WTC11 (cell line): ENCODE results near the gene COL6A3. TPM values are rescaled to one million over a fixed set of nuclear protein-coding genes. Genes with fewer than 3 reads are reported as not detected.

Source experiments
- ATAC-seq: fragments of 200-7000 bp; cut with Tn5 transposase; 2 replicates; pipeline ENCODE4 v1.10.0; 2021; ENCODE audit warnings: mild to moderate bottlenecking, moderate library complexity
- CTCF ChIA-PET: fragments of 300-600 bp; sonication (Branson Sonifier 250); formaldehyde crosslinking; loops from one replicate; lab custom pipeline; 2021; ENCODE audit warnings: antibody characterized with exemption; lab: Charles Lee
- POLR2A ChIA-PET: fragments of 350-600 bp; sonication (Branson Sonifier 250); formaldehyde crosslinking; loops from one replicate; lab custom pipeline; 2021; ENCODE audit warnings: antibody characterized with exemption; lab: Charles Lee
- DNase-seq: peaks from one replicate; pipeline ENCODE4 v3.0.0; 2021; ENCODE audit warnings: low spot score
- H3K27ac Mint-ChIP-seq: 2 replicates; pipeline ENCODE4 v1.8.0; 2021; ENCODE audit warnings: mixed read lengths
- H3K27me3 Mint-ChIP-seq: 2 replicates; pipeline ENCODE4 v1.8.0; 2021; ENCODE audit warnings: low read depth, mild to moderate bottlenecking, moderate library complexity, mixed read lengths
- H3K36me3 Mint-ChIP-seq: 2 replicates; pipeline ENCODE4 v1.8.0; 2021; ENCODE audit warnings: mixed read lengths
- H3K4me1 Mint-ChIP-seq: 2 replicates; pipeline ENCODE4 v1.8.0; 2022; ENCODE audit warnings: mixed read lengths
- H3K4me3 Mint-ChIP-seq: 2 replicates; pipeline ENCODE4 v1.8.0; 2021; ENCODE audit warnings: mild to moderate bottlenecking, moderate library complexity, mixed read lengths
- H3K9me3 Mint-ChIP-seq: 2 replicates; pipeline ENCODE4 v1.8.0; 2021; ENCODE audit warnings: mixed read lengths
- CREM ChIP-seq: sonication (generic); formaldehyde crosslinking; IDR thresholded peaks from 2 replicates; pipeline ENCODE4 v1.8.1; 2022; ENCODE audit warnings: mild to moderate bottlenecking, missing genetic modification reagents, moderate library complexity
- EMX1 ChIP-seq: fragments of 250-450 bp; sonication (Bioruptor Pico); IDR thresholded peaks from 2 replicates; pipeline ENCODE4 v1.8.0; 2021; ENCODE audit warnings: mild to moderate bottlenecking
- FOXJ3 ChIP-seq: sonication (generic); formaldehyde crosslinking; IDR thresholded peaks from 2 replicates; pipeline ENCODE4 v1.9.0; 2021; ENCODE audit warnings: missing genetic modification reagents, mild to moderate bottlenecking, borderline replicate concordance
- FOXK1 ChIP-seq: sonication (generic); formaldehyde crosslinking; IDR thresholded peaks from 2 replicates; pipeline ENCODE4 v1.8.0; 2022; ENCODE audit warnings: mild to moderate bottlenecking, moderate library complexity, missing genetic modification reagents
- GTF2I ChIP-seq: fragments of 250-450 bp; sonication (Bioruptor Pico); conservative IDR thresholded peaks from 2 replicates; pipeline ENCODE4 v1.4.0; 2021; ENCODE audit warnings: mild to moderate bottlenecking
- IRF2 ChIP-seq: sonication (generic); formaldehyde crosslinking; IDR thresholded peaks from 2 replicates; pipeline ENCODE4 v1.8.0; 2022; ENCODE audit warnings: low read depth, missing genetic modification reagents, borderline replicate concordance
- JUN ChIP-seq: sonication (generic); formaldehyde crosslinking; IDR thresholded peaks from 2 replicates; pipeline ENCODE4 v1.8.0; 2023; ENCODE audit warnings: mild to moderate bottlenecking, missing genetic modification reagents
- NFATC4 ChIP-seq: fragments of 250-450 bp; sonication (Bioruptor Pico); IDR thresholded peaks from 2 replicates; pipeline ENCODE4 v1.9.0; 2021; ENCODE audit warnings: mild to moderate bottlenecking
- NR1H2 ChIP-seq: sonication (generic); formaldehyde crosslinking; IDR thresholded peaks from 2 replicates; pipeline ENCODE4 v1.9.0; 2021; ENCODE audit warnings: mild to moderate bottlenecking, moderate library complexity, missing genetic modification reagents
- PRRX2 ChIP-seq: fragments of 250-450 bp; sonication (Bioruptor Pico); IDR thresholded peaks from 2 replicates; pipeline ENCODE4 v1.8.0; 2021; ENCODE audit warnings: mild to moderate bottlenecking
- TP53 ChIP-seq: sonication (generic); formaldehyde crosslinking; IDR thresholded peaks from 2 replicates; pipeline ENCODE4 v1.8.1; 2023; ENCODE audit warnings: mild to moderate bottlenecking, missing genetic modification reagents
- ZNF121 ChIP-seq: sonication (generic); formaldehyde crosslinking; IDR thresholded peaks from 2 replicates; pipeline ENCODE4 v1.8.0; 2023; ENCODE audit warnings: missing genetic modification reagents
- ZNF416 ChIP-seq: fragments of 250-450 bp; sonication (Bioruptor Pico); IDR thresholded peaks from 2 replicates; pipeline ENCODE4 v1.9.0; 2021; ENCODE audit warnings: mild to moderate bottlenecking, inconsistent platforms
- ZNF423 ChIP-seq: fragments of 250-450 bp; sonication (Bioruptor Pico); IDR thresholded peaks from 2 replicates; pipeline ENCODE4 v2.1.2; 2022; ENCODE audit warnings: mild to moderate bottlenecking, moderate library complexity
- ZNF425 ChIP-seq: fragments of 250-450 bp; sonication (Bioruptor Pico); conservative IDR thresholded peaks from 2 replicates; pipeline ENCODE4 v1.9.0; 2021; ENCODE audit warnings: mild to moderate bottlenecking
- total RNA-seq: library from RNA; stranded (reverse); gene quantifications from 3 replicates; pipeline ENCODE4 v1.2.3, GENCODE V29; 2021
- TF ChIP-seq, protein P1 (sequence below): fragments of 250-450 bp; sonication (Bioruptor Pico); IDR thresholded peaks from 2 replicates; pipeline ENCODE4 v1.9.0; 2021; ENCODE audit warnings: moderate library complexity, mild to moderate bottlenecking, inconsistent platforms, borderline replicate concordance
- TF ChIP-seq, protein P2 (sequence below): sonication (generic); formaldehyde crosslinking; IDR thresholded peaks from 2 replicates; pipeline ENCODE4 v1.8.1; 2023; ENCODE audit warnings: mild to moderate bottlenecking, missing genetic modification reagents
- TF ChIP-seq, protein P3 (sequence below): fragments of 250-450 bp; sonication (Bioruptor Pico); IDR thresholded peaks from 2 replicates; pipeline ENCODE4 v1.9.0; 2021; ENCODE audit warnings: mild to moderate bottlenecking

The COL6A3 gene
- total RNA-seq, 1 experiment from 2014 or later: 2.6 TPM

GRCh38 chr2:237297421-237298150 is 116.4 kb downstream of the COL6A3 start:
- H3K4me3 Mint-ChIP-seq: no peak overlapping the region
- H3K9me3 Mint-ChIP-seq: peaks cover 27% of the 10 kb centered on the region
- H3K27ac Mint-ChIP-seq: no peak overlapping the region
- DNase-seq (no peak), ATAC-seq (no peak)
- TF ChIP-seq NFATC4 (CRISPR knock-in tag) (no peak), NR1H2 (CRISPR knock-in tag) (no peak), CREM (CRISPR knock-in tag) (no peak), ZNF121 (no peak), IRF2 (CRISPR knock-in tag) (no peak), GTF2I (no peak), EMX1 (CRISPR knock-in tag) (no peak)
- TF ChIP-seq, protein P1, sequence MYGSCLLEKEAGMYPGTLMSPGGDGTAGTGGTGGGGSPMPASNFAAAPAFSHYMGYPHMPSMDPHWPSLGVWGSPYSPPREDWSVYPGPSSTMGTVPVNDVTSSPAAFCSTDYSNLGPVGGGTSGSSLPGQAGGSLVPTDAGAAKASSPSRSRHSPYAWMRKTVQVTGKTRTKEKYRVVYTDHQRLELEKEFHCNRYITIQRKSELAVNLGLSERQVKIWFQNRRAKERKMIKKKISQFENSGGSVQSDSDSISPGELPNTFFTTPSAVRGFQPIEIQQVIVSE (CRISPR knock-in tag): no peak
- TF ChIP-seq, protein P2, sequence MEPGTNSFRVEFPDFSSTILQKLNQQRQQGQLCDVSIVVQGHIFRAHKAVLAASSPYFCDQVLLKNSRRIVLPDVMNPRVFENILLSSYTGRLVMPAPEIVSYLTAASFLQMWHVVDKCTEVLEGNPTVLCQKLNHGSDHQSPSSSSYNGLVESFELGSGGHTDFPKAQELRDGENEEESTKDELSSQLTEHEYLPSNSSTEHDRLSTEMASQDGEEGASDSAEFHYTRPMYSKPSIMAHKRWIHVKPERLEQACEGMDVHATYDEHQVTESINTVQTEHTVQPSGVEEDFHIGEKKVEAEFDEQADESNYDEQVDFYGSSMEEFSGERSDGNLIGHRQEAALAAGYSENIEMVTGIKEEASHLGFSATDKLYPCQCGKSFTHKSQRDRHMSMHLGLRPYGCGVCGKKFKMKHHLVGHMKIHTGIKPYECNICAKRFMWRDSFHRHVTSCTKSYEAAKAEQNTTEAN (CRISPR knock-in tag): no peak
- TF ChIP-seq, protein P3, sequence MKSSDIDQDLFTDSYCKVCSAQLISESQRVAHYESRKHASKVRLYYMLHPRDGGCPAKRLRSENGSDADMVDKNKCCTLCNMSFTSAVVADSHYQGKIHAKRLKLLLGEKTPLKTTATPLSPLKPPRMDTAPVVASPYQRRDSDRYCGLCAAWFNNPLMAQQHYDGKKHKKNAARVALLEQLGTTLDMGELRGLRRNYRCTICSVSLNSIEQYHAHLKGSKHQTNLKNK (CRISPR knock-in tag): no peak
- peaks cover 8% of the 10 kb centered on the region for H3K36me3 Mint-ChIP-seq
- CTCF ChIA-PET: no interaction called here
- POLR2A ChIA-PET: no interaction called here
- H3K27me3 Mint-ChIP-seq: peaks cover 1% of the 10 kb centered on the region; the same call in 1 of the 2 replicates
- peaks cover 9% of the 10 kb centered on the region for H3K4me1 Mint-ChIP-seq

- no peaks in the 10 kb centered on the region for H3K27me3 Mint-ChIP-seq
- ChIA-PET POLR2A (no interaction called here), CTCF (no interaction called here)
- H3K36me3 Mint-ChIP-seq: peaks cover 2% of the 10 kb centered on the region; the same call in 1 of the 2 replicates
- no peak overlapping the region for H3K4me3 Mint-ChIP-seq
- peaks cover 9% of the 10 kb centered on the region for H3K4me1 Mint-ChIP-seq
- TF ChIP-seq PRRX2 (CRISPR knock-in tag): no peak
- no peak for TF ChIP-seq TP53 (CRISPR knock-in tag)
- TF ChIP-seq ZNF423: no peak
- TF ChIP-seq, protein P1 (CRISPR knock-in tag): no peak
- peaks cover 18% of the 10 kb centered on the region for H3K9me3 Mint-ChIP-seq
- DNase-seq (no peak), ATAC-seq (no peak)
- H3K27ac Mint-ChIP-seq: no peak overlapping the region
These were observed 117.2 kb downstream of the COL6A3 start for GRCh38 chr2:237296756-237297155.

DNA sequence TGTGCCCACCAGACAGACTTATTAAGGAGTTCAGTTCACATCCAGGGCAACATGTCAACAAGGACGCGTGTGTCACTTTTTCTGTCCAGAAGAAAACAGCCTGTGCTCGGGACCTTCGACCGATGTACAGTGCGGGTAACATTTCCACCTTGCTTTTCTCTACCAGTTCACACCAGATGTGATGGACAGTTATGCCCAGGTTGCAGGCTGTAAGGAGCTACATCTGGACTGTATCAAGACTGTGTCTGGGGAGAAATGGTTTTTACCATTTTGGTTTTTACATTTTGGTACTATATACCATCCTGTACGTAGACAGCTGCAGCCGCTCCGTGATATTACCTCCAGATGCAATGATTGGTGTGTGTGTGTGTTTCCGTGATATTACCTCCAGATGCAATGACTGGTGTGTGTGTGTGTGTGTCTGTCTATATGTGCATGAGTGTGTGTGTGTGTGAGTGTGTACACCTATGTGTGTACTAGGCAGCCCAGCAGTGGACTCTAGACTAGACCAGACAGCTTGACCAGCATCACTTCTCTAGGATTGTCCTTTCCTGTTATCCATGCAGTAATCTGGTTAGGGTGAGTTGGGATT is 118.0 kb downstream of the COL6A3 start:
- no peak overlapping the region for H3K27ac Mint-ChIP-seq

More for the DNA sequence above, 118.0 kb downstream of the COL6A3 start:
- Mint-ChIP-seq H3K4me1 (peaks cover 12% of the 10 kb centered on the region), H3K36me3 (no peaks in the 10 kb centered on the region), H3K27me3 (no peaks in the 10 kb centered on the region), H3K9me3 (peaks cover 11% of the 10 kb centered on the region), H3K4me3 (no peak overlapping the region)
- CTCF ChIA-PET: no interaction called here
- no peak for ATAC-seq
- TF ChIP-seq JUN (CRISPR knock-in tag) (no peak), ZNF425 (CRISPR knock-in tag) (no peak), FOXJ3 (CRISPR knock-in tag) (no peak), ZNF416 (CRISPR knock-in tag) (no peak), FOXK1 (no peak)
- TF ChIP-seq, protein P3 (CRISPR knock-in tag): no peak
- POLR2A ChIA-PET: no interaction called here
- DNase-seq: no peak
